GM12875 (cell line): ENCODE results near the gene TMEM217.

Experiments
- H3K4me3 ChIP-seq: one replicate; pipeline ENCODE4 v1.5.1; 2011; ENCODE audit warnings: low read depth, low read length, control low read depth
- TF ChIP-seq, protein P1 (sequence below): IDR thresholded peaks from 2 replicates; pipeline ENCODE4 v1.5.1; 2011; ENCODE audit warnings: low read depth, mild to moderate bottlenecking, control low read depth, inconsistent platforms, low read length, moderate library complexity, borderline replicate concordance; ENCODE audit not compliant: insufficient read depth

The TMEM217 gene

DNA sequence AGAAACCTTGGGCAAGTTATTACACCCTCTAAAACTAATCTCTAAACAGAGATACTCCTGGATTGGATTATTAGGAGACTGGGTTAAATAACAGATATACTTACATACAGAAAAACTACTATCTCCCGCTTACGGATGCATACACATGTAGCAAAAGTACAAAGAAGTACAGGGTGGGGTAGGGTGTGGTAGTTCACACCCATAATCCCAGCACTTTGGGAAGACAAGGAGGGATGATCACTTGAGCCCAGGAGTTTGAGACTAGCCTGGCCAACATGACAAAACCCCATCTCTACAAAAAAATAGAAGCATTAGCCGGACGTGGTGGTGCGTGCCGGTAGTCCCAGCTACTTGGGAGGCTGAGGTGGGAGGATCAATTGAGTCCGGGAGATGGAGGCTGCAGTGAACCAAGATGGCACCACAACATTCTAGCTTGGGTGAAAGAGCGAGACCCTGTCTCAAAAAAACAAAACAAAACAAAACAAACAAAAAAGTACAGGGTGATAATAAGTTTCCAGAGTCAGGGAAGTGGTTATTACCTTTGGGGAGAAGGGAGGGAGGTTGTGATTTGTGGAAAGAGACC lies 79.9 kb downstream of the TMEM217 start:
- TF ChIP-seq, protein P1, sequence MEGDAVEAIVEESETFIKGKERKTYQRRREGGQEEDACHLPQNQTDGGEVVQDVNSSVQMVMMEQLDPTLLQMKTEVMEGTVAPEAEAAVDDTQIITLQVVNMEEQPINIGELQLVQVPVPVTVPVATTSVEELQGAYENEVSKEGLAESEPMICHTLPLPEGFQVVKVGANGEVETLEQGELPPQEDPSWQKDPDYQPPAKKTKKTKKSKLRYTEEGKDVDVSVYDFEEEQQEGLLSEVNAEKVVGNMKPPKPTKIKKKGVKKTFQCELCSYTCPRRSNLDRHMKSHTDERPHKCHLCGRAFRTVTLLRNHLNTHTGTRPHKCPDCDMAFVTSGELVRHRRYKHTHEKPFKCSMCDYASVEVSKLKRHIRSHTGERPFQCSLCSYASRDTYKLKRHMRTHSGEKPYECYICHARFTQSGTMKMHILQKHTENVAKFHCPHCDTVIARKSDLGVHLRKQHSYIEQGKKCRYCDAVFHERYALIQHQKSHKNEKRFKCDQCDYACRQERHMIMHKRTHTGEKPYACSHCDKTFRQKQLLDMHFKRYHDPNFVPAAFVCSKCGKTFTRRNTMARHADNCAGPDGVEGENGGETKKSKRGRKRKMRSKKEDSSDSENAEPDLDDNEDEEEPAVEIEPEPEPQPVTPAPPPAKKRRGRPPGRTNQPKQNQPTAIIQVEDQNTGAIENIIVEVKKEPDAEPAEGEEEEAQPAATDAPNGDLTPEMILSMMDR, result no peak
- no peak overlapping the region for H3K4me3 ChIP-seq

DNA sequence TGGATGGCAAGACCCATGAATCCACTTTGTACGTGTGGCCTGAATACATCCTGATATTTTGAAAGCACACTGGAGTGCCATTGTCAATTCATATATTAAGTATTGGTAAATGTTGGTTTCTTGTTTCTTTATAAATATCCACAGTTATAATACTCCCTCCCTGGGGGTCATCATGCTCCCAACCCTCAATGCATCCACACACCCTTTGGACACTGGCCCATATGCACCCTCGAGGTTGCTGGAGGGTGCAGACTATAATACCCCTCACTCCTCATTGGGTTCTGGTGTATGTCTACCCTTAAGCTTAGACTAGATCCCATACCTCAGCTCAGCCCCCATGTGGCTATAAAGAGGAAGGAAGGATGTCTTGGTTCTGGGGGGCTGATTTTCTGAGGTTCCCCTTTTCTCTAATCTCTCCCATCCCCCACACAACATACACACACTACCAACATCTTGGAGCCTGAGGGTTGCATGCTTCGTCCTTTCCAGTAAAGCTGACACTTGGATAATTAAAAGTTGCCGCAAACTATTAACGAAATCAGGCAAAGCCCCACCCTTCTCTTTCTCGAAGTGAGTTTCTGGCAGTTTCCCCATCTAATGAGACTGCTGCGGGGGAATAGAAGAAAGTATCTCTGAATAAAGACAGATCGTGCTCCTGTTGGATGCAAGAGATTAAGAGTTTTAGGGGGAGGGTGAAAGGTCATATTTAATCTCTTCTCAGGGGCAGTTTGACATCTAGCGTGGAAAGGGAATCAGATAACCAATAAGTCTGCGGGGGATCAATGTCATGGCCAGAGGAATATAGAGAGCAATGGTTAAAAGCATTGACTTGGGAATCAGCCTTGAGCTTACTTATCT lies 80.6 kb downstream of the TMEM217 start:
- no peak overlapping the region for H3K4me3 ChIP-seq
- TF ChIP-seq, protein P1, result no peak

DNA sequence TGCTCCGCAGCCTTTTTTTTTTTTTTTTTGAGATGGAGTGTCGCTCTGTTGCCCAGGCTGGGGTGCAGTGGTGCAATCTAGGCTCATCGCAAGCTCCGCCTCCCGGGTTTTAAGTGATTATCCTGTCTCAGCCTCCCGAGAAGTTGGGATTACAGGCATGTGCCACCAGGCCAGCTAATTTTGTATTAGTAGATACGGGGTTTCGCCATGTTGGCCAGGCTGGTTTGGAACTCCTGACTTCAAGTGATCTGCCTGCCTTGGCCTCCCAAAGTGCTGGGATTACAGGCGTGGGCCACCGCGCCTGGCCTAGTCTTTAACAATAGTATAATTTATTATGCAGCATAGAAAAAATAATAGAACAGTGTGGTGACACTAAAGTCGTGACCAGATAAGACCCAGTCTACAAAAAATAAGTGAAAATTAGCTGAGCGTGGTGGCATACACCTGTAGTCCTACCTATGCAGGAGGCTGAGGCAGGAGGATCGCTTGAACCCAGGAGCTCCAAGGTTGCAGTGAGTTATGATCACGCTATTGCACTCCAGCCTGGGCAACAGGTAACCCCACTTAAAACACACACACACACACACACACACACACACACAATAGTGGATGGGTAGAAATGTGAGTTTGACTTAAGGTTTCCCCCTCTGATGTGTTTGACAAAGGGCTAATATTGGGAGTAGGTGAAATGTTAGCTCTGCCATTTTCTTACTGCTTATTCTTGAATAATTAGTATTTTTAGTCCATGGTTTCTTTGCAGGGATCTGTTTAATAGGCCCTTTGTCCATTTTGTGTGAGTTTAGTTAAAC lies 81.5 kb downstream of the TMEM217 start:
- TF ChIP-seq, protein P1, result no peak
- H3K4me3 ChIP-seq, result no peak overlapping the region

DNA sequence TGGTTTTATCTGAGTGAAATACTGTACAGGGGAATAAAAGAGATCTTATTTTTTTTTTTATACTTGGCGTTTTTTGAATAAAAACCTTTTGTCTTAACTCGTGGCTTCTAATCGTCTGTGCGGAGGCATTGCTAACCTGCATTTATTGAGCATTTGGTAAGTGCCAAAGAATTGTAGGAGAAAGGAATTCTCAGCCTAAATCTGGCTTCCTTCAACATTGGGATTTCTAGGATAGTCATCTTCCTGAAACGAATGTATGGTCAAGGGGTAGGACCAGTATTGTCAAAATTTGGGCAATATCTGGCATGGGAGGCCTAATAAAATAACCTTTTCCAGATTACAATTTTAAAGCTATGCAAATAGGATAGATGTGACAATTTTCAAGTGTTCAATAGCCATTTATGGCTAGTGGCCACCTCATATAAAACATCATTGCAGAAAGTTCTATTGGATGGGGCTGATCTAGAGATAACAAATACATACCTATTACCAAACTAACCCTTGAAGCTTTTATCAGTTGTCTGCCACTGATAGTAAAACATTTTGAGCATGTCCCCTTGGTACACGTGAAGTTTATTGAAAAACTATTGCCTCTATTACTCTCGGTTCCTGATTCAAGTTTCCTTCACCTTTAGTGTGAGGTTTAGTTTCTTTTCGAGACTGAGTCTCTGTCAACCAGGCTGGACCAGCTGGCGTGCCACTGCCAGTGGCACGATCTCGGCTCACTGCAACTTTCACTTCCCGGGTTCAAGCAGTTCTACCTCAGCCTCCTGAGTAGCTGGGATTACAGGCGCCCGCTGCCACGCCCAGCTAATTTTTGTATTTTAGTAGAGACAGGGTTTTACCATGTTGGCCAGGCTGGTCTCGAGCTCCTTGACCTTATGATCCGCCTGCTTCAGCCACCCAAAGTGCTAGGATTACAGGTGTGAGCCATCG lies 82.3 kb downstream of the TMEM217 start:
- TF ChIP-seq, protein P1, result no peak
- no peak overlapping the region for H3K4me3 ChIP-seq

DNA sequence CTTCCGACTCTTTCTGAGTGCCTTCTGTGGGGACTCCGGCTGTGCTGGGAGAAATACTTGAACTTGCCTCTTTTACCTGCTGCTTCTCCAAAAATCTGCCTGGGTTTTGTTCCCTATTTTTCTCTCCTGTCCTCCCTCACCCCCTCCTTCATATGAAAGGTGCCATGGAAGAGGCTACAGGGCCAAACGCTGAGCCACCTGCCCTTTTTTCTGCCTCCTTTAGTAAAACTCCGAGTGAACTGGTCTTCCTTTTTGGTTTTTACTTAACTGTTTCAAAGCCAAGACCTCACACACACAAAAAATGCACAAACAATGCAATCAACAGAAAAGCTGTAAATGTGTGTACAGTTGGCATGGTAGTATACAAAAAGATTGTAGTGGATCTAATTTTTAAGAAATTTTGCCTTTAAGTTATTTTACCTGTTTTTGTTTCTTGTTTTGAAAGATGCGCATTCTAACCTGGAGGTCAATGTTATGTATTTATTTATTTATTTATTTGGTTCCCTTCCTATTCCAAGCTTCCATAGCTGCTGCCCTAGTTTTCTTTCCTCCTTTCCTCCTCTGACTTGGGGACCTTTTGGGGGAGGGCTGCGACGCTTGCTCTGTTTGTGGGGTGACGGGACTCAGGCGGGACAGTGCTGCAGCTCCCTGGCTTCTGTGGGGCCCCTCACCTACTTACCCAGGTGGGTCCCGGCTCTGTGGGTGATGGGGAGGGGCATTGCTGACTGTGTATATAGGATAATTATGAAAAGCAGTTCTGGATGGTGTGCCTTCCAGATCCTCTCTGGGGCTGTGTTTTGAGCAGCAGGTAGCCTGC lies 83.2 kb downstream of the TMEM217 start:
- TF ChIP-seq, protein P1, result no peak
- H3K4me3 ChIP-seq, result no peak overlapping the region

DNA sequence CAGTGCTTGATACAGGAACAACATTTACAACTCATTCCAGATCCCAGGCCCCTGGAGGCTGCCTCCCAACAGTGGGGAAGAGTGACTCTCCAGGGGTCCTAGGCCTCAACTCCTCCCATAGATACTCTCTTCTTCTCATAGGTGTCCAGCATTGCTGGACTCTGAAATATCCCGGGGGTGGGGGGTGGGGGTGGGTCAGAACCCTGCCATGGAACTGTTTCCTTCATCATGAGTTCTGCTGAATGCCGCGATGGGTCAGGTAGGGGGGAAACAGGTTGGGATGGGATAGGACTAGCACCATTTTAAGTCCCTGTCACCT lies 83.8 kb downstream of the TMEM217 start:
- H3K4me3 ChIP-seq, result no peak overlapping the region
- TF ChIP-seq, protein P1, result no peak
